Calu3 (cell line): ENCODE data around the gene LKAAEAR1. TPM values are rescaled to one million over a fixed set of nuclear protein-coding genes. Genes with fewer than 3 reads are reported as not detected.

Source experiments
- BruUV-seq: library from RNA; stranded (reverse); fragments of 400-500 nt; replicated peaks from 2 replicates; lab custom pipeline; 2021; lab: Mats Ljungman, UMichigan
- CTCF ChIA-PET: fragments of 300-600 bp; sonication (Branson Sonifier 250); formaldehyde crosslinking; loops from one replicate; lab custom pipeline; 2022; ENCODE audit warnings: antibody characterized with exemption; lab: Charles Lee
- DNase-seq: peaks from one replicate; pipeline ENCODE4 v3.0.0; 2022
- H3K27ac Mint-ChIP-seq: one replicate; pipeline ENCODE4 v1.8.0; 2022; ENCODE audit warnings: mixed read lengths; ENCODE audit not compliant: unreplicated experiment
- H3K27me3 Mint-ChIP-seq: one replicate; pipeline ENCODE4 v1.8.0; 2022; ENCODE audit warnings: mixed read lengths; ENCODE audit not compliant: unreplicated experiment
- H3K36me3 Mint-ChIP-seq: one replicate; pipeline ENCODE4 v1.8.0; 2022; ENCODE audit warnings: mild to moderate bottlenecking, moderate library complexity, mixed read lengths; ENCODE audit not compliant: insufficient read depth, unreplicated experiment
- H3K4me1 Mint-ChIP-seq: one replicate; pipeline ENCODE4 v1.8.0; 2022; ENCODE audit warnings: mild to moderate bottlenecking, low read depth, mixed read lengths; ENCODE audit not compliant: unreplicated experiment
- H3K4me3 Mint-ChIP-seq: one replicate; pipeline ENCODE4 v1.8.0; 2022; ENCODE audit warnings: mild to moderate bottlenecking, low read depth, moderate library complexity, mixed read lengths; ENCODE audit not compliant: unreplicated experiment
- H3K9me3 Mint-ChIP-seq: one replicate; pipeline ENCODE4 v1.8.0; 2022; ENCODE audit warnings: low read depth, mixed read lengths; ENCODE audit not compliant: unreplicated experiment
- CTCF ChIP-seq: fragments of 200-600 bp; IDR thresholded peaks from one replicate; pipeline ENCODE4 v1.8.0; 2022; ENCODE audit warnings: antibody characterized with exemption; ENCODE audit not compliant: unreplicated experiment
- intact Hi-C: fragments of 100-400 bp; cut with micrococcal nuclease; formaldehyde crosslinking; loops from one replicate; pipeline ENCODE4 v1.10.0; 2022; ENCODE audit not compliant: unreplicated experiment
- total RNA-seq: library from RNA; stranded (reverse); gene quantifications from 2 replicates; pipeline ENCODE4 v1.2.3, GENCODE V29; 2022

The LKAAEAR1 gene
- total RNA-seq, 1 experiment from 2014 or later, result not detected

- H3K9me3 Mint-ChIP-seq, result no peaks in the 10 kb centered on the region
- H3K4me3 Mint-ChIP-seq, result no peak overlapping the region
- CTCF ChIA-PET, result no interaction called here
- no peak for TF ChIP-seq CTCF
- H3K27me3 Mint-ChIP-seq, result peaks cover 21% of the 10 kb centered on the region
- H3K4me1 Mint-ChIP-seq, result peaks cover 24% of the 10 kb centered on the region
- no peak overlapping the region for H3K27ac Mint-ChIP-seq
- BruUV-seq, result no TSS peak
- no peak for DNase-seq
- intact Hi-C loops, result no loop called here
- H3K36me3 Mint-ChIP-seq, result peaks cover 39% of the 10 kb centered on the region
Observed at GRCh38 chr20:64077094-64077493, 7.1 kb downstream of the LKAAEAR1 start.

- TF ChIP-seq CTCF, result no peak
- H3K27me3 Mint-ChIP-seq, result peaks cover 13% of the 10 kb centered on the region
- no peak overlapping the region for H3K4me3 Mint-ChIP-seq
- DNase-seq, result no peak
- no peak overlapping the region for H3K27ac Mint-ChIP-seq
- no TSS peak for BruUV-seq
- no peaks in the 10 kb centered on the region for H3K9me3 Mint-ChIP-seq
- peaks cover 16% of the 10 kb centered on the region for H3K4me1 Mint-ChIP-seq
- peaks cover 41% of the 10 kb centered on the region for H3K36me3 Mint-ChIP-seq
- CTCF ChIA-PET, result interaction anchor here (0.8 kb wide), 1 partner anchor 10 kb away, joined by 3 read pairs; no protein-coding TSS in a partner anchor
- intact Hi-C loops, result no loop called here
Observed at GRCh38 chr20:64076061-64076997, 7.9 kb downstream of the LKAAEAR1 start.

DNA sequence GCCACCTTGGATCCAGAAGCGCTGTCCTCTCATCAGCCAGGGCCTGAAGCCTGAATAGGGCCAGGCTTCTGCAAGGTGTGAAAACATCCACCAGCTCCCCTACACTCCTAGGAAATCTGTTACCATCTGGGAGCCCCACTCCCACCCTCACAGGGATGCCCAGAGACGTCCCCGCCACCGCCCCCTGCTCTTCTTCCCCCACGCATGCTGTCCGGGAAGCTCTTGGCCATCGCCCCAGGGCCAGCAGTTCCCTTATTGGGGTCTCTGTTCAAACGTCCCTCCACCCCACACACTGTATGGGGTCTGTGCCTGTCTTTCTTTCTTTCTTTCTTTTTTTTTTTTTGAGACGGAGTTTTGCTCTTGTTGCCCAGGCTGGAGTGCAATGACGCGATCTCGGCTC is 8.6 kb downstream of the LKAAEAR1 start:
- TF ChIP-seq CTCF, result no peak
- H3K4me3 Mint-ChIP-seq, result no peak overlapping the region
- no TSS peak for BruUV-seq

GRCh38 chr20:64074963-64075362 is 9.2 kb downstream of the LKAAEAR1 start:
- TF ChIP-seq CTCF, result no peak
- Mint-ChIP-seq H3K36me3 (peaks cover 27% of the 10 kb centered on the region), H3K27me3 (no peaks in the 10 kb centered on the region), H3K4me1 (peaks cover 16% of the 10 kb centered on the region), H3K9me3 (no peaks in the 10 kb centered on the region), H3K27ac (no peak overlapping the region), H3K4me3 (no peak overlapping the region)
- no TSS peak for BruUV-seq
- DNase-seq, result no peak
- intact Hi-C loops, result no loop called here
- CTCF ChIA-PET, result interaction anchor here (0.6 to 0.8 kb wide), 3 partner anchors 20 to 1719 kb away, joined by 3 to 4 read pairs (median 3); no protein-coding TSS in a partner anchor

More for the DNA sequence above, 8.6 kb downstream of the LKAAEAR1 start:
- Mint-ChIP-seq H3K27ac (no peak overlapping the region), H3K9me3 (no peaks in the 10 kb centered on the region), H3K4me1 (peaks cover 16% of the 10 kb centered on the region), H3K36me3 (peaks cover 33% of the 10 kb centered on the region), H3K27me3 (peaks cover 5% of the 10 kb centered on the region)
- no peak for DNase-seq
- intact Hi-C loops, result no loop called here
- CTCF ChIA-PET, result interaction anchor here (0.8 kb wide), 1 partner anchor 10 kb away, joined by 3 read pairs; no protein-coding TSS in a partner anchor
